ENCODE results near the gene CCDC122. TPM values are rescaled to one million over a fixed set of nuclear protein-coding genes. Genes with fewer than 3 reads are reported as not detected.
"Not testable (repeated sequence)": the region's sequence is repeated elsewhere in the genome, so short reads cannot be mapped to it uniquely, and the experiment has no call there.

Gene CCDC122
- polyA plus RNA-seq, 1 experiment = 1.6 TPM

DNA sequence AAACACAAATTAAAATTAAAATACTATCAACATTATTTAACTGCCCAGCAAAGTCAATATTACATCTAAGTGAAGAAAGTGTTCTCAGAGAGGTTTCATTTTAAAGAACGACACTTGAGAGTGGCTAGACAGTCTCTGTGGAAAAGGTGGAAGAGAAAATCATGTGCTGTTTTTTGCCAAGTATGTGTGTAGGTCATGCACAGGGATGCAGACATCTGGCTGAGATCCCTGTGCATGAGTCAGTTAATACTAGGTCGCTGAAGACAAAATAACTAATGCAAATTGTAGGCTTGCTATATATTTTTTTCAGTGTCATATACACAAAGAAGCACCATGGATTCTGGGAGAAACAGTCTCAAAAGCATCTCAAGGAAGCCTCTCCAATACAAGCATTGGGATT lies 48.5 kb downstream of the CCDC122 start:
- Histone ChIP-seq H3K9me3 (ENCODE audit: control insufficient read depth, insufficient read depth, low read length) (no peaks in the 10 kb centered on the region), H3K27me3 (ENCODE audit: control insufficient read depth, insufficient read depth, low read length) (no peaks in the 10 kb centered on the region), H3K4me3 (ENCODE audit: low read depth, low read length) (no peak overlapping the region), H3K27ac (ENCODE audit: low read depth, low read length) (no peak overlapping the region)
- POLR2A ChIA-PET = no interaction called here
- DNase-seq (ENCODE audit: low read depth, low spot score) = no peak
- TF ChIP-seq, protein P1, sequence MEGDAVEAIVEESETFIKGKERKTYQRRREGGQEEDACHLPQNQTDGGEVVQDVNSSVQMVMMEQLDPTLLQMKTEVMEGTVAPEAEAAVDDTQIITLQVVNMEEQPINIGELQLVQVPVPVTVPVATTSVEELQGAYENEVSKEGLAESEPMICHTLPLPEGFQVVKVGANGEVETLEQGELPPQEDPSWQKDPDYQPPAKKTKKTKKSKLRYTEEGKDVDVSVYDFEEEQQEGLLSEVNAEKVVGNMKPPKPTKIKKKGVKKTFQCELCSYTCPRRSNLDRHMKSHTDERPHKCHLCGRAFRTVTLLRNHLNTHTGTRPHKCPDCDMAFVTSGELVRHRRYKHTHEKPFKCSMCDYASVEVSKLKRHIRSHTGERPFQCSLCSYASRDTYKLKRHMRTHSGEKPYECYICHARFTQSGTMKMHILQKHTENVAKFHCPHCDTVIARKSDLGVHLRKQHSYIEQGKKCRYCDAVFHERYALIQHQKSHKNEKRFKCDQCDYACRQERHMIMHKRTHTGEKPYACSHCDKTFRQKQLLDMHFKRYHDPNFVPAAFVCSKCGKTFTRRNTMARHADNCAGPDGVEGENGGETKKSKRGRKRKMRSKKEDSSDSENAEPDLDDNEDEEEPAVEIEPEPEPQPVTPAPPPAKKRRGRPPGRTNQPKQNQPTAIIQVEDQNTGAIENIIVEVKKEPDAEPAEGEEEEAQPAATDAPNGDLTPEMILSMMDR (IDR thresholded peaks at IDR 0.05; ENCODE audit: low read depth, low read length) = no peak
- CTCF ChIA-PET = interaction anchor here (1.5 kb wide), 1 partner anchor 43 kb away, joined by 4 read pairs; no protein-coding TSS in a partner anchor

DNA sequence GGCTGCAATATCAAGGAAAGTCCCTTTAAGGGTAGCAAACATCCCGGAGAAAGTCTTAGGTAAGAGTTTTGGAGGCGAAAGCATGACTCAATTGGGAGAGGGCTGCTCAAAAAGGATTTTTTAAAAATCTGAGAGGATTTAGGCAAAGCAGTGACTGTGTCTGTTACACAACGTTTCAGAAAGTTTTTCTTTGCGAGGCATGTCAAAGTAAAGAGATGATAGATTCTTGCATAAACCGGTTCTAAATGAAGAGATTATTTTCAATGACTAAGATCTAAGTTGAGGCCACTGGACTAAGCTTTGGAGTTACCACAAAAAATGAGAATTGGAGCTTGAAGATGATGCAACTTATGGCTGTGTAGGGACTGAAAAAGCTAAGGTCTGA lies 49.1 kb downstream of the CCDC122 start:
- CTCF ChIA-PET = no interaction called here
- H3K4me3 ChIP-seq (ENCODE audit: low read depth, low read length) = no peak overlapping the region
- peak; percentile 45 for DNase-seq (ENCODE audit: low read depth, low spot score)
- peak overlapping the region; percentile 77 for H3K27ac ChIP-seq (ENCODE audit: low read depth, low read length)
- H3K9me3 ChIP-seq (ENCODE audit: control insufficient read depth, insufficient read depth, low read length) = no peaks in the 10 kb centered on the region
- TF ChIP-seq, protein P1 (IDR thresholded peaks at IDR 0.05; ENCODE audit: low read depth, low read length) = no peak
- H3K27me3 ChIP-seq (ENCODE audit: control insufficient read depth, insufficient read depth, low read length) = no peaks in the 10 kb centered on the region
- POLR2A ChIA-PET = no interaction called here

DNA sequence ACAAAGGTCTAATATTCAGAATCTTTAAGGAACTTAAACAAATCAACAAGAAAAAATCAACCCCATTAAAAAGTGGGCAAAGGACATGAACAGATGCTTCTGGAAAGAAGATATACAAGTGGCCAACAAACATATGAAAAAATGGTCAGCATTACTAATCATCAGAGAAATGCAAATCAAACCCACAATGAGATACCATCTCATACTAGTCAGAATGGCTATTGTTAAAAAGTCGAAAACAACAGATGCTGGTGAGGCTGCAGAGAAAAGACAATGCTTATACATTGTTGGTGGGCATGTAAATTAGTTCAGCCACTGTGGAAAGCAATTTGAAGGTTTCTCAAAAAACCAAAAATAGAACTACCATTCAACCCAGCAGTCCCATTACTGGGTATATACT lies 54.9 kb downstream of the CCDC122 start:
- H3K27ac ChIP-seq (ENCODE audit: low read depth, low read length); H3K27me3 ChIP-seq (ENCODE audit: control insufficient read depth, insufficient read depth, low read length); CTCF ChIA-PET; H3K4me3 ChIP-seq (ENCODE audit: low read depth, low read length); POLR2A ChIA-PET; H3K9me3 ChIP-seq (ENCODE audit: control insufficient read depth, insufficient read depth, low read length); DNase-seq (ENCODE audit: low read depth, low spot score): not testable (repeated sequence)

DNA sequence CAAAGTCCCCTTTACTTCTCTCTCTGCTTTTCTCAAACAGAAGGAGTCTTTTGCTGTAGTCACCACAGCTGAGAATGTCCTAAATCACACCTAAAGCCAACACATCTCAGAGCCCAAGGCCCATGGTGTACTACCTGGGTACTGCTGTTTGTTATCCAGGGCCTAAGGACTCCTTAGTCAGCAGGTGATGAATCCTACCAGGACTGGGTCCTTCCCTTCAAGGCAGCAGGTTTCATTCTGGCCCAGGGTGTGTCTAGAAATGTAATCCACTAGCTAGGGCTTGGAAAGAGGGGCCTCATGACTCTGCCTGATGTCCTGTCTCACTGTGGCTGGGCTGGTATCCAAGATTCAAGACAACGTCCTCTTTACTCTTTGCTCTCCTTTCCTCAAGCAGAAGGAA lies 56.6 kb downstream of the CCDC122 start:
- TF ChIP-seq, protein P1 (IDR thresholded peaks at IDR 0.05; ENCODE audit: low read depth, low read length) = no peak
- POLR2A ChIA-PET = no interaction called here
- CTCF ChIA-PET = no interaction called here

DNA sequence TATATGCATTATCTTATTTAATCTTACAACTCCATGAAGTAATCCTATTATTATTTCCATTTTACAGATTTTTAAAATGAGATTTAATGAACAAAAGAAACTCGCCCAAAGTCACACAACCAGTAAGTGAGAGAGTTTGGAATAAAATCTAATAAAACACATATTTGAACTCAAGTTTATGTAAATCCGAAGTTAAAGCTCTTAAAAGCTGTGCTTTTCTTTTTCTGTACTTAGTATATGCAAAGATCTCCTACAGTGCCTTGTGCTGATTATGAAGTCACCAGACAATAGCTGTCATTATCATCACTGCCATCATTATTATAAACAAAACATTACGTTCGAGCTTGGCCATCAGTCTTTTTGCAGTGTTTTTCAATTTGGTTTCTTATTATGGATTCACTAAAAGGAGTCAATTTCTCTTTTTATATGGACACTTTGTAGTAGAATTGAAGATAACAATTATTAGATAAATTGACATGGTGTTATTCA lies 63.1 kb downstream of the CCDC122 start:
- H3K9me3 ChIP-seq (ENCODE audit: control insufficient read depth, insufficient read depth, low read length) = no peaks in the 10 kb centered on the region
- H3K4me3 ChIP-seq (ENCODE audit: low read depth, low read length) = no peak overlapping the region
- ChIA-PET POLR2A (no interaction called here), CTCF (interaction anchor here (2.1 to 3.2 kb wide), 2 partner anchors 12 to 732 kb away, joined by 5 to 17 read pairs; no protein-coding TSS in a partner anchor)
- no peaks in the 10 kb centered on the region for H3K27me3 ChIP-seq (ENCODE audit: control insufficient read depth, insufficient read depth, low read length)
- DNase-seq (ENCODE audit: low read depth, low spot score) = no peak
- H3K27ac ChIP-seq (ENCODE audit: low read depth, low read length) = no peak overlapping the region
- TF ChIP-seq, protein P1 (IDR thresholded peaks at IDR 0.05; ENCODE audit: low read depth, low read length) = no peak

More for the DNA sequence above, 56.6 kb downstream of the CCDC122 start:
- H3K9me3 ChIP-seq (ENCODE audit: control insufficient read depth, insufficient read depth, low read length) = no peaks in the 10 kb centered on the region
- H3K27me3 ChIP-seq (ENCODE audit: control insufficient read depth, insufficient read depth, low read length) = no peaks in the 10 kb centered on the region
- no peak overlapping the region for H3K27ac ChIP-seq (ENCODE audit: low read depth, low read length)
- H3K4me3 ChIP-seq (ENCODE audit: low read depth, low read length) = no peak overlapping the region
- no peak for DNase-seq (ENCODE audit: low read depth, low spot score)

Measured in AG04450 (cell line).